GM18909 (cell line): ENCODE measurements around the gene TMTC3.
A peak's percentile ranks its signal among the peaks of the same experiment; 100 is the strongest.
"Not testable (repeated sequence)": the region's sequence is repeated elsewhere in the genome, so short reads cannot be mapped to it uniquely, and the experiment has no call there.

Experiments used
- ATAC-seq: cut with Tn5 transposase; IDR thresholded peaks from one replicate; pipeline ENCODE4 v1.9.1; 2021; ENCODE audit warnings: mild to moderate bottlenecking; ENCODE audit not compliant: unreplicated experiment, poor library complexity

Gene TMTC3

GRCh38 chr12:88141774-88142609 is at the start of gene TMTC3, which contains the start of gene CEP290:
TSS of gene TMTC3 (plus strand) at chr12:88142307. CDS start at chr12:88148316, 6,009 bp downstream.
TSS of gene CEP290 (minus strand) at chr12:88142088. CDS start at chr12:88141307, 781 bp downstream.
- peak; percentile 95 for ATAC-seq

DNA sequence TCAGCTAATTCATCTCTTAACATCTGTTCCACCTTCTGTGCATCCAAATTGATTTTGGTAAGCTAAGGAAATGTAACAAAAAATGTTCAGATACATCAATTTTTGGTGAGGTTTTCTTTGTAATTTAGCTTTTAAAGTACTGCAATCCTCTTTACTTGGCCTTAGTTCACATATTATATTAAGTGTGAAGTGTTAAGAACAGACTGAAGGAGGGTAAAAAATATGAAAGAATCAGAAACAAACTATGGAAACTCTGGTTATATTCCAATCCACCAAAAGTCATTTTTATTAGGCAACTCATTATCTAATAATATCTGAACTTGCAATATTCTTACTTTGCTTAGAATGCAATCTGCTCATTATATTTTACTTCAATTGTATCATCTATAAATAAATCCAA is 49.3 kb upstream of the TMTC3 start:
- no peak for ATAC-seq

DNA sequence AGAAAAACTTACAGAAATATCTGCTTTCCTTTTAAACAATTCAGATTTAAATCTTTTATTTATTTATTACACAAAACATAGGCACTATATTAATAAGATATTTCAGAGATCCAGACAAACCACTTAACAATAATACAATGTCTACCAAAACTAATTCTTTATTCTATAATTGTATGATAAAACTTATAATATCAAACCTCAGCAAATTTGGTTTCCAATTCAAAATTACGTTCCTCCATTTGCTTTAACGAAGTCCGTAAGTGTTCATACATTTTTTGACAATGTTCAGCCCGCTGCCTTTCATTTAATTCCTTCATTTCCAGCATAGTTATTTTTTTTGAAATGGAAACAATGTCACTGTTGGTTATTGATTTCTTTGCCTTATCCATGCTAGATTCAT is 48.5 kb upstream of the TMTC3 start:
- ATAC-seq, result no peak

DNA sequence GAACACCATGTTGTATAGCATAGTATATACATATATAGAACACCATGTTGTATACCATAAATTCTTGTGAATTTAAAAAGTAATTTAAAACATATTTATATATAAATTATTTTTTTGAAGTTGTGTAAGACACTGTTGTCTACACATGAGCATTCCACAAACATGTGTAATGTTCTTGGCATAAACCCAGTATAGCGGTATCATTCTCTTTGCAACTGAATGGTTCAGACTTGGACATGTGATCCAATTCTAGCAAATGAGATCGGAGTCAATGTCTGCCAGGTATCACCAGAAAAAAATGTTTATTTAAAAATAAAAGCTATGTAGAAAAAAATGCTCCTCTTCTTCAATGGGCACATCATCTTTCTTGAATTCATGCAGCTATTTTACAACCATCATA is 34.1 kb upstream of the TMTC3 start:
- no peak for ATAC-seq

- ATAC-seq, result no peak
Measured at GRCh38 chr12:88111074-88111652, 30.9 kb upstream of the TMTC3 start.

DNA sequence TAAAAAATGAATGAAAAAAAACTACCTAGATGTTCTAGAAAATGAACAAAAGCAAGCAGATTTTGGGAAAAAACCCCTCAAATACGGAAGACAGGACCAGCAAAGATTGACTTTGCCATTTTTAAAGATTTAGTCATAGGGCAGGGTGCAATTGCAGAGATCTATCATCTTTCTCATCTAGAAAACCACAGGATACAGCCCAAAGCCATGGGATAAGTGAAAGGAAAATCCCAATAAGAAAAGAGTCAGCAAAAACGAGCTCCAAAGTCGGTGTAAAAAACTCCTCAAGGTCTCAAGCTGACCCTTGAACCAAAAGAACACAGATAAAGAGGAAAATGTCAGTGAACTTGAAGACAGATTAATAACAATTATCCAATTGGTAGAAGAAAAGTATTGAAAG is 28.2 kb upstream of the TMTC3 start:
- no peak for ATAC-seq

GRCh38 chr12:88122666-88123065 is 19.4 kb upstream of the TMTC3 start:
- ATAC-seq, result no peak

GRCh38 chr12:88127099-88127498 is 15.0 kb upstream of the TMTC3 start:
- ATAC-seq, result no peak

DNA sequence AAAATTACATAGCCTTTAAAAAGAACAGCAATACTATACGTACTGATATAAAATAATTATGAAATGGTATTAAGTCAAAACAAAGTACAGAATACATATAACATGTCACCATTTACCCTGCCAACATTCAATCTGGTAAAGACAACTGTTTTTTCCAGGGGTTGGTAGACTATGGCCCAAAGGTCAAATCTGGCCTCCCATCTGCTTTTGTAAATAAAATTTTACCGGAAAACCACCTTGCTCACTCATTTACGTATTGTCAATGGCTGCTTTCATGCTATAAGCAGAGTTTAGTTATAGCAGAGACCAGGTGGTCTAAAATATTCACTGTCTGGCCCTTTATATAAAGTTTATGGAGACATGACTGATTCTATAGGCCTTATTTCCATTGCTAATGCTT is 14.3 kb upstream of the TMTC3 start:
- no peak for ATAC-seq

DNA sequence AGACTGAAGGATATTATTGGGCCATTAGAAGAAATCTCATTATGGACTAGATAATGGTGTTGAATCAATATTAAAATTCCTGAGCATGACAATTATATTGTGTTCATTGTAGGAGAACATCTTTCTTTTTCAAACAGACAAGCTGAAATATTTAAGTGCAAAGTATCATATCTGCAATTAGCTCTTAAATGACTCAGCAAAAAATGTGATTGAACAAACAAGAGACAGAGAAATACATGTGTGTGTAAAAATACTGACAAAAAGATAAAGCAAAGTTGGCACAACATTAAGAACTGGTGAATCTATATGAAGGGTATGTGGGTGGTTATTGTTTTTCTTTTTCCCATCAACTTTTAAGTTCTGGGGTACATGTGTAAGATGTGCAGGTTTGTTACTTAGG is 9.7 kb upstream of the TMTC3 start:
- no peak for ATAC-seq

- ATAC-seq, result not testable (repeated sequence)
Measured at GRCh38 chr12:88133181-88133580, 8.9 kb upstream of the TMTC3 start.

DNA sequence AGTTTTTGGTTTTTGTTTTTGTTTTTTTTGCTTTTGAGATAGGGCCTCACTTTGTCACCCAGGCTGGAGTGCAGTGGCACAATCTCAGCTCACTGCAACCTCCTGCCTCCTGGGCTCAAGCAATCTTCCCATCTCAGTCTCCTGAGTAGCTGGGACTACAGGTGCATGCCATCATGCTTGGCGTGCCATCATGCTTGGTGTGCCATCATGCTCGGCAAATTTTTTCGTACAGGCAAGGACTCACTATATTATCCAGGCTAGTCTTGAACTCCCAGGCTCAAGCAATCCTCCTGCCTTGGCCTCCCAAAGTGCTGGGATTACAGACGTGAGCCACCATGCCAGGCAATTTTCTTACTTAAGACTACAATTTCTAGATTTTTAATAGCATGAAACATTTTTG is 2.4 kb upstream of the TMTC3 start:
- ATAC-seq, result not testable (repeated sequence)

DNA sequence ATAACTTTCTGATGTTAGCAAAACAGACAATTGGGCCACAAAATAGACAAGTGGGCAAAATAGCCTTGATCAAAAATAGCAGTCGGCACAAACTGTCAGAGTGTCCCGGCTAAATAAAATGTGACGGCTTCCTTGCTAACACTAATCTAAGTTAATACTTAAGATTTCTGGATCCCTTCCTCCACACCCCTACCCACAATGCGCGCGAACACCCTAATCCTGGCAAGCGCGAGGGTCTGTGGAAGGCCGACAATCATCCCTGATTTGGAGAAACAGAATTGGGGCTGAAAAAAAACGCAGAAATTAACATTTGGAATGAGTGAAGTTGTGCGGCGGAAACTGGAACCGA is 708 bp upstream of the TMTC3 start:
- ATAC-seq, result no peak

DNA sequence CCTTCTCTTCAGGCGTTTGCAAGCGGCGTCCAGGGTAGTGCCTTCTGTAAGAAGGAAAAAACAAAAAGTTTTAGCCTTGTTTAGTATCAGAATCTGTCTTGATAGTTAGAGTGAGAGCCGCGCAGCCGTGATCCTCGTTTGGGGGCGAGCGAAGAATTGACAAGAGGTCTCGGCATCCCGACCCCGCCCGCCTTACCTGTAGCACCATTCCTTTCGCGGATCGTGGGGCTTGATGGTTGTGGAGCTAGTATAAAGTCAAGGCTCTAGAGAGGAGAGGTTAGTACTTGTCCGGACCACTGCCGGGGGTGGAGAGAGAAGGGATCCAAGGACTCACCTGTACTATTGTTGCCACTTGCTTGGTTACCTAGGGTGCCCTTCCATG is 494 bp downstream of the TMTC3 start:
- ATAC-seq, result peak; percentile 3

- no peak for ATAC-seq
Measured at GRCh38 chr12:88144037-88144436, 1.9 kb downstream of the TMTC3 start.

DNA sequence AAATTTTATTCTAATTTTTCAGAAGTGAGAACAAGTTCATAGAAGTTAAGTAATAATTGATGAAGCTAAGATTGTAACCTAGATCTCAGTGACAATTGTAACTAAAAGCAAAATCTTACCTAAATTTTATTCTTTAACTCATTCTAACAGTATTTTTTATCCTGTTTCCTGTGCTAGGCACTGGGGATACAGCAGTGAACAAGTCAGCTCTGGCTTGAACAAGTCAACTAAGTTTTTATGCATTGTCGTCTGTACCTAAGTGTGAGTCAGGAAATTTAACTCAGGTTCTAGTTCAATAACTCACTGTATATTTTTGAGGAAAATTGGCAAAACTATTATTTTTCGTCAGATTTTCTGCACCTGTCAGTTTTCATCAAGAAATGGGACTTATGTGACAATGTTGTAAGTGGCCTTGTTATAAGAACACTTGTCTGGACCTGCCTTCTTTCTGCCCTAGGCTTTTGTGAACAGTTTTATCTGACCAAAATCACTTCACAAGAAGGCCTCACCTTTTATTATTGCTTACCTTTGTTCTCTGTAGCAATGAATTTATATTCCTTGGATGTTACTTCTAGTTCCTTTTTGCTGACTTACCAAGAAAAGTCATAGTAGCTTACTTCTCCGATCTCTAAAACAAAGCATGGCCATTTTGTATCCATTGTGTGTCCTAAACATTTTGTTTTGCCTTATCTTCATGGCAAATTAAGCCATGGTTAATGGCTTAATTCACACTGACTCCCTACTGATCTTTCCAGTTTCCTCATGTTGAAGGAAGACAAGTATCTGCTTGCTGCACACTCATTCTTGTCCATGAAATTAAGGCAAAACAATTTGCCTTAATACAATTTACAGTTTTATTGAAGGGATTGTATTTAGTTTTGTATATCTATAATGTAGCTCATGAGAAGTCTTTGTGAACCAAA is 2.7 kb downstream of the TMTC3 start:
- no peak for ATAC-seq

DNA sequence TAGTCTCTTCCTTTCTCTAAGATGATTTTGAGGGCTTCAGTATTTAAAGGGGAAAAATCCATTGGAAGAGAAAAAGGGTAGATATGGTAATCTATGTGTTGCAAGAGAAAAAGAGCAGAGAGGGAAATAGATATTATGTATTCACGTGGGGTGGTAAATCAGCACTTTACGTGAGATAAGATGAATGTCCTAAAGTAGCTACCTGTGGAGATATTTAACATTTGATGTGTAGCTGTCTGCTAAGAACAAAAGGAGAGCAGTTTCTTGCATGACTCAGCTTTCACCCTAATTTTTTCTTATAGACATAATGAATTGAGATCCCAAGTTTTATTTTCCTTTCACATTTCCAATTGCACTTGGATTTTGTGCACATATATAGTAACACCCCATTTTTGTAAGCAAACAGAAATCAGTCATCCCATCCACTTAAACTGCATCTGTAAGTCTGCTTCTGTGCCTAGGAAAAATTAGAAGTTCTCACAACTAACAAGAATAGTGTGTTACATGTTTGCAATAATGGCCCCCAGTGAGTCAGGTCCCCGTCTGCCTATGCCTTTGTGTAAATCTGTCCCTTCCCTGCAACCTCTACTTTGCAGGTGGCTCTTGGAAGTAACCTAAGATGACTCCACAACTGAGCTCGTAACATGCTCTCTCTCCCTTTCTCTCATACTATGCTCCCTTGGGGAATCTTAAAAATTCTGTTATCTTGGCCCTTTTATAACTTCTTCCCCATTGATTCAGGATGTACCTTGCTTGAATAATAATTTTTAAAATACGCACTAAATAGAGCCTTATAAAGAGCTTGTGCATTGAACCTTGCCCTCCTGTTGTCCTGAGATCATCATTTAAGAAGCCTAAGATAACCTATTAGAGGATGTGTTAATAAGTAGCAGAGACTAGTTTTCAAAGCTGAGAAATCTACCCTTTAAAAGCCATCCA is 3.7 kb downstream of the TMTC3 start:
- peak; percentile 22 for ATAC-seq

DNA sequence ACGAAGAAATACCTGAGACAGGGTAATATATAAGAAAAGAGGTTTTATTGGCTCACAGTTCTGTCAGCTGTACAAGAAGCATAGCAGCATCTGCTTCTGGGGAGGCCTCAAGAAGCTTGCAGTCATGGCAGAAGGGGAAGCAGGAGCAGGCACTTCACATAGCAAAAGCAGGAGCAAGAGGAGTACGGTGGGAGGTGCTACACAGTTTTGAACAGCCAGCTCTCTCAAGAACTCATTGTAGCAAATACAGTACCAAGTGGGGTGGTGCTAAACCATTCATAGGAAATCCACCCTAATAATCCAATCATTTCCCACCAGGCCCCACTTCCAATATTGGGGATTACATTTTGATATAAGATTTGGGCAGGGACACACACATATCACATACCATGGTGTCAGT is 8.0 kb downstream of the TMTC3 start:
- ATAC-seq, result no peak

GRCh38 chr12:88153959-88154358 is 11.9 kb downstream of the TMTC3 start:
- ATAC-seq, result no peak

DNA sequence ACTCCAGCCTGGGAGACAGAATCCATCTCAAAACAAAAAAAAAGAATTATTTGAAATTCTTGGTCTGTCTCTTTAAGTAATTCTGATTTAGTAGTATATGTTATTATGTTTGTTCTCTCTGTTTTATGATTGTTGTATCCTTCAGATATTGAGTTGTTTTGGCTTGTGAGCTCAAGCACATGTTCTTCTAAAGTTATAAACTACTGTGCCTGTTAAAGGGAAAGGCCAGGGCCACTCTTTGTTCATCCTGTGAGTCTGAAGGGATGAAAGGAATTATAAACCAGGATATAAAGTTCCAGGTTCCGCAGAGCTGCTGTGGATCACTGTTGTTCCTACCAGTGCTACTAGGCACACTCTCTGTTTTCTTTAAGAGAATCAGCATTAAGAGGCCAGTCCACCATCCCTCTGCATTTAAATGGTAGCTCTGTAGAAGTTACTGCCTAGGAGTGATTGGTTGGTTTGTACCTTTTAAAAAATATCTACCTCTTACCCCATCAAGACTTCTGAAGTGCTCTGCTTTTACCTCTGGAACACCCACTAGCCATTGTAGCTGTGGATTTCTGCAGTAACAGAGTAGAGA is 14.1 kb downstream of the TMTC3 start:
- no peak for ATAC-seq
